Measurements from ENCODE around the gene ECM1.

Gene ECM1

DNA sequence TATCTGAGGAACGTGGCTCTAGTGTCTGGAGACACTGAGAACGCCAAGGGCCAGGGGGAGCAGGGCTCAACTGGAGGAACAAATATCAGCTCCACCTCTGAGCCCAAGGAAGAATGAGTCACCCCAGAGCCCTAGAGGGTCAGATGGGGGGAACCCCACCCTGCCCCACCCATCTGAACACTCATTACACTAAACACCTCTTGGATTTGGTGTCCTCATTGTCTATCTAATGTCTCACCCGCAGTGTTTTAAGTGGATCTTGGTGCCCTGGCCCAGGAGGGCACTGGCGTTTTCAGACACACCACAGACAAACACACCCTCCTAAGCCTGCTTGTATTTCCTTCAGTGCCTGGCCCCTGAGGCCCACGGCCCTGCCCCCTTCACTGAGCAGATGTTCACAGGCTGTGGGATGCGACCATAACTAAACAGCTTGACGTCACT, 5.5 kb downstream of the ECM1 start:
- DNase-seq, result no peak

DNA sequence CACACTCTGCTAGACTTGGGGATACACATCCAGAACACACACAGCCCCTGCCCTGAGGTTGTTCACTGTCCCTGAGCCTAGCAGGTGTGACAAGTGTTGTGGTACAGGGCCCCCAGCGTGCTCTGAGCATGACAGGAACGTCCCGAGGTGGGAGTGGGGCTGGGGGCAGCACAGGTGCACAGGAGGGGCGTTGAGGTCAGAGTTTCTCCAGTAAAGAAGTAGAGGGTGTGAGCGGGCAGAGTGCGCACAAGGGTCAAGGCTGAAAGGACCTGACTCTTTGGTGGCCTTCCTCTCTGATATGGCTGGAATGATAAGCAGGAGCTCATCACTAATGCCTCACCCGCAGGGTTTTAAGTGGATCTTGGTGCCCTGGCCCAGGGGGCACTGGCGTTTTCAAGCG, 6.4 kb downstream of the ECM1 start:
- no peak for DNase-seq

- DNase-seq, result no peak
Observed at GRCh38 chr1:150514913-150515327, 7.0 kb downstream of the ECM1 start.

DNA sequence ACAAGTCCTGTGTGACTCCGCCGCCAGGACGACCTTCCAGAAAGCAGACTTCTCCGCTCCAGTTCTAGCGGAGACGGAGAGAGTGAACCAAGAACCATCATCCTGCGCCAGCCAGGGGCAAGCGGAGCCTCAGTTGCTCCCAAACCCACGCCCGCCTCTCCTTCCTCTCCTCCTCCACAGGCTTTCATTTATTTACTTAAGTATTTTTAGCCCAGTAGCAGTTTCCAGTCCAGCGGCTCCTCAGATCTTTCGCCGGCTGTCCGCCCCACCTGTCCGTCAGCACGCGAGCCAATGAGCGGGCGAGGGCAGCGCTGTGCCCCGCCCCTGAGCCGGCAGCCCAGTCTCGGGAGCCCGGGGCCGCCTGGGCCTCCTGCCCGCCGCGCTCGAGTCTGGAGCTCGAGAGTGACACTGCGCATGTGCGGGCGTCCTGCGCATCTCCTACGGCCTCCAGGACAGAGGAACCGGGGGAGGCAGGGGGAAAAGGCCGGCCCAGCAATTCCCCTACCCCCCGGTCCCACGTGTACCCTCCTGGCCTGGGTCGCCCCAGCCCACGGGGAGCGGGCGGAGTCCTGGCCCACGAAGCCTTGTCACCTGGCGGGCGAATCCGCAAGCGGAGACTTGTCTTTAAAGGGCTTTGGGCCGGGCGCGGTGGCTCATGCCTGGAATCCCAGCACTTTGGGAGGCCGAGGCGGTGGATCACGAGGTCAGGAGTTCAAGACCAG, 7.6 kb downstream of the ECM1 start, which contains the start of gene FALEC:
TSS of gene FALEC (plus strand) at position 425 of the 722 bp plus-strand sequence.
- DNase-seq, result peak; percentile 82

- no peak for DNase-seq
Observed at GRCh38 chr1:150516050-150516591, 8.2 kb downstream of the ECM1 start.

GRCh38 chr1:150516616-150517015, 8.7 kb downstream of the ECM1 start:
- no peak for DNase-seq

DNA sequence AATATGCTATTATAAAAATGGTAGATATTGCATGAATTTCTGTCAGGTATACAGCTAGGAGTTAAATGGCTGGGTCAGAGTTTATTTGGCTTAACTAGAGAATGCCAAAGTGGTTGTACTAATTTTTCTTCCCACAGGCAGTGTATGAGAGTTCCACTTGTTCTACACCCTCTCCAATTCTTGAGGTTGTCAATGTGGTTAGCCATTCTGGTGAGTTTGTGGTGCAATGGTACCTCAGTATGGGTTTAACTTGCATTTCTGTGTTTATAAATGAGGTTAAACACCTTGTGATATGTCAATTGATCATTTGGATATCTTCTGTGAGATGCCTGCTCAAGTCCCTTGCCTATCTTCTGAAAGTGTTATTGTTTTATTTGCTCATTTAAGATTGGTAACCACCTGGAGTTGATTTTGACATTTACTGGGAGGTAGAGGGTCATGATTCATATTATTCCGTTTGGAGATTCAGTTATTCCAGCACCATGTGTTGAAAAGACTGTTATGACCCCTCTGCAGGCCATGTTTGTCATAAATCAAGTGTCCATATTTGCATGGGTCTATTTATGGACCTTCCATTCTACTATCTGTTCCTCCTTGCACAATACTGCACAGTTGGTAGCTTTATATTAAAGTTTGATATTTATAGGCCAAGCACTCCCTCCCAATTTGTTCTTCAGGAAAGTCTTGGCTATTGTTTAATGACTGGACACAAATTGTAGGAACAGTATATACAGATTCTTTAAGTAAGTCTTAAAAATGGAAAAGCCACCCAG, 13.5 kb downstream of the ECM1 start:
- DNase-seq, result no peak

- DNase-seq, result no peak
Observed at GRCh38 chr1:150525348-150525747, 17.4 kb downstream of the ECM1 start.

DNA sequence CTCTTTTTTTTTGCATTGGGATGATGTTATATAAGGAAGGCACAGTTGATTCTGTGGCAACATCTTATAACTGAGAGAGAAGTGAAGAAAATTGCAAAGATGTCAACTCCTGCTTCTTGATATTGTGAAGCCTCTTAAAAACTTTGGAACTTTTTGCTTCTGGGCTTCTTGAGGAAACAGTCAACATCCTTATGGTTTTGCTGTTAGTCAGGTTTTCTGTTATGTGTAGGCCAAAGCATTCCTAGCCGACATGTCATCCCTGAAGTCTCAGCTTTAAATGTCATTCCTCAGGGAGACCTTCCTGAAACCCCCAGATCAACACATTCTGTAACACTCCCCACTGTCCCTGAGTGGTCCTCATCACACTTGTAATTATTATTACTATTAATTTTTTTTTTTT, 20.3 kb downstream of the ECM1 start:
- DNase-seq, result no peak

DNA sequence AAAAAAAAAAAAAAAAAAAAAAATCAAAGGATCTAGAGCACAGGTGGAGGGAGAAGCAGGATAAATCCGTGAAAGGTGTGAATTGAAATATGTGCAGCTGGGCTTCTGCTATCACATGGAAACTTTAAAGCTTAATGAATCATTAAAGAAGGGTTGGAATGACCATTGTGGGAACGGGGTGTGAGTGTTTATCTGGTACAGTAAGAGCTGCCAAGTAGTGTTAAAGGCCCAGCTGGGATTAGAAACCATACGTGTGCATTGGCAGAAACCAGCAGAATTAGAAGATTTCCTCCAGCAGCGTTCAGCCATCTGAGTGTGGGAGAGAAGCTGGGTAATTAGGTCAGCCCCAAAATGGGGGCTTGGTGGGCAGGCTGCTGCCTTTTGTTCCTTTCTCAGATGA, 21.1 kb downstream of the ECM1 start:
- no peak for DNase-seq

GRCh38 chr1:150530491-150531159, 22.7 kb downstream of the ECM1 start:
- DNase-seq, result no peak

- no peak for DNase-seq
Observed at GRCh38 chr1:150532860-150533259, 25.0 kb downstream of the ECM1 start.

DNA sequence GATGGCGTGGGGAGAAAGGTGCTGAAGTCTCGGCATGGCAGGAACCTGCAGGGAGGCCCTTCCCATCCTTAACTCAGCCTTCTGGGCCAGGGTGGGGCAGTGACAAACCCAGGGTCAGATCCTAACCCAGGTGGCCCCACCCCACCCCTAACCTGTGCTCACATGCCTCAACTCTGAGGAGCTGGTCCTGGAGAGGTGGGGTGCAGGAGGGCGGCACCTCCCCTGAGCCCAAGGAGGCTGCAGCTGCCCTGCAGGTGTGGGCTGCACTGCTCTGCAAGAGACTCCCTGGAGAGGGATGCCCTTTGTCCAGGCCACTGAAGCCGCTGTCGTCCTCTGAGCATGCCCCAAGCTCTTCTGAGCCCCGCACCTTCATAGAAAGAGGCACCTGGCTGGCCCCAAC, 26.1 kb downstream of the ECM1 start:
- no peak for DNase-seq

- no peak for DNase-seq
Observed at GRCh38 chr1:150535511-150536287, 27.8 kb downstream of the ECM1 start.

- DNase-seq, result no peak
Observed at GRCh38 chr1:150536836-150537731, 29.2 kb downstream of the ECM1 start.

DNA sequence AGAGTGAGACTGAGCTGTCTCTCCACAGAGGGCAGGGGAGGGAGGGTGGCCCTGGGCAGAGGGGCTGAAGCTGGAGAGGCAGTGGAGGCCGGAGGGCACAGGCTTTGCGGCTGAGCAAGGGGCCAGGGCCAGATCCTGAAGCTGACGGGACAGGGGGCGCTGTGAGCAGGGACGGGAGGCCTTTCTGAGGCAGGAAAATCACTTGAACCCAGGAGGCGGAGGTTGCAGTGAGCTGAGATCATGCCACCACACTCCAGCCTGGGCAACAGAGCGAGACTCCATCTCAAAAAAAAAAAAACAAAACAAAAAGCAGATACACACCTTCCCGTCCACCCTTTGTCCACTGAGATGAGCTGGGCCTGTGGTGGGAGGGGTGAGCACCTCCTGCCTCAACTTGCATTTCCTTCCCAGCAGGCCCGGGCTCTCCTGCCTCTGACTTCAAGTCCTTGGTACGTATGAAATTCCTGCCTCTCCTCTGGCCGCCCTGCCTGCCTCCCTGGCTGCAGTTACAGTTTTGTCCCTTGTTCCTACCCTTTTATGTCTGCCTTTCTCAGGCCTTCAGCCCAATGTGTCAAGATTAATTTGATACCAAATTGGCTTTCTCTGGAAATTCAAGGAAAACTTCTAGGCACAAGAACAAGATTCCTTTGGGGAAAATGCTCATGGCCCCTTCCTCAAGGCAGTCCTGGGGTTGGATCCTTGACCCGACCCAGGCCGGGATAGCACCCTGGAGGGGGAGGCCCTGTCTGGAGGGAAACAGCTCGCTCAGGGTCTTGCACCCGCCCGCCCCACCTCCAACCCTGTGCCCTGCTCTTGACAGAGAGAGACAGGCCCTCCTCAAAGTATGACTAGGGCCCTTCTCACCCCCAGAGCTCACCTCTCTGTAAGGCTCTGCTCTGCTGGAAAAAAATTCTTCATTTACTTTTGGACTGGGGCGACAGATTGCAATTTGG, 30.1 kb downstream of the ECM1 start:
- no peak for DNase-seq

GRCh38 chr1:150543500-150544143, 35.7 kb downstream of the ECM1 start:
- DNase-seq, result no peak

GRCh38 chr1:150544204-150544603, 36.3 kb downstream of the ECM1 start:
- DNase-seq, result no peak

- no peak for DNase-seq
Observed at GRCh38 chr1:150545486-150546032, 37.6 kb downstream of the ECM1 start.
